Skeletal muscle cell (primary cell): Measurements from ENCODE around the gene DENND4B.
"Not testable (repeated sequence)": the region's sequence is repeated elsewhere in the genome, so short reads cannot be mapped to it uniquely, and the experiment has no call there.

Experiments used
- DNase-seq: peaks from one replicate; pipeline ENCODE4 v3.0.0-alpha.2; 2010; ENCODE audit warnings: low read depth
- H3K4me3 ChIP-seq: 2 replicates; pipeline ENCODE4 v1.5.1; 2011; ENCODE audit warnings: low read depth, mild to moderate bottlenecking, control low read depth, low read length, moderate library complexity

DENND4B gene

GRCh38 chr1:153906396-153906795, 40.1 kb downstream of the DENND4B start:
- no peak for DNase-seq
- H3K4me3 ChIP-seq = no peak overlapping the region

DNA sequence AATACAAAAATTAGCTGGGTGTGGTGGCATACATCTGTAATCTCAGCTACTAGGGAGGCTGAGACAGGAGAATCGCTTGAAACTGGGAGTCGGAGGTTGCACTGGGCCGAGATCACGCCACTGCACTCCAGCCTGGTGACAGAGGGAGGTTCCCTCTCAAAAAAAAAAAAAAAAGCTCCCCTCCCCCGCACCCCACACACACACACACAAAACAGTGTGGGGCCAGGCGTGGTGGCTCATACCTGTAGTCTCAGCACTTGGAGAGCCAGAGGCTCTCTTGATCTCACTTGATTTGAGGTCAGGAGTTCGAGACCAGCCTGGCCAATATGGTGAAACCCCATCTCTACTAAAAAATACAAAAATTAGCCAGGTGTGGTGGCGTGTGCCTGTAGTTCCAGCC, 40.6 kb downstream of the DENND4B start:
- not testable (repeated sequence) for H3K4me3 ChIP-seq, DNase-seq

DNA sequence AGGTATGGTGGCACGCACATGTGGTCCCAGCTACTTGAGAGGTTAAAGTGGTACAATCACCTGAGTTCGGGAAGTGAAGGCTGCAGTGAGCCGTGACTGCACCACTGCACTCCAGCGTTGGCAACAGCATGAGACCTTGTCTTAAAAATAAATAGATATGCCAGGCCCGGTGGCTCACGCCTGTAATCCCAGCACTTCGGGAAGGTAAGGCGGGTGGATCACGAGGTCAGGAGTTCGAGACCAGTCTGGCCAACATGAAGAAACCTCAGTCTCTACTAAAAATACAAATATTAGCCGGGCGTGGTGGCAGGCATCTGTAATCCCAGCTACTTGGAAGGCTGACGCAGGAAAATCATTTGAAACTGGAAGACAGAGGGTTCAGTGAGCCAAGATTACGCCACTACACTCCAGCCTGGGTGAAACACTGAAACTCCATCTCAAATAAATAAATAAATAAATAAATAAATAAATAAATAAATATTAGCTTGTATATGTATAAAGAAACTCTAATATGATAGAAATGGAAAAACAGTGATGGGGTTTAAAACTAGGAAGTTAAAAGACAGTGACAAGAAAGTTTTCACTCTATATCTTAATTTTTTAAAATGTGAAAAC, 42.6 kb downstream of the DENND4B start:
- no peak overlapping the region for H3K4me3 ChIP-seq
- no peak for DNase-seq

DNA sequence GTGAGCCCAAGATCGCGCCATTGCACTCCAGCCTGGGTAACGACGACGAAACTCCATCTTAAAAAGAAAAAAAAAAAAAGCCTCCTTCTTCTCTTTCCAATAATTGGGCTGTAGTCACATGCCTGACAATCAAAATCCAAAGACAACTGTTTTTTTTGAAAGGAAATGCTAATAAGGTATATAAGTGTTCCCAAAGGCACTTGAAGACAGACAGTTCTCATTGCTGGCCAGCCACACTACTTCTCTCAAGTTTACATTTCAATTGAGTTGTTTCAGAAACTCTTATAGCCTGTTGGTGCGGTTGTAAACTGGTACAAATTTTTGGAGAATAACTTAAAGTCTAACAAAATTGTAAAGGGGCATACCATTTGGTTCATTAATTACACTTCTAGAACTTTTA, 47.0 kb downstream of the DENND4B start:
- no peak for DNase-seq
- H3K4me3 ChIP-seq = no peak overlapping the region

DNA sequence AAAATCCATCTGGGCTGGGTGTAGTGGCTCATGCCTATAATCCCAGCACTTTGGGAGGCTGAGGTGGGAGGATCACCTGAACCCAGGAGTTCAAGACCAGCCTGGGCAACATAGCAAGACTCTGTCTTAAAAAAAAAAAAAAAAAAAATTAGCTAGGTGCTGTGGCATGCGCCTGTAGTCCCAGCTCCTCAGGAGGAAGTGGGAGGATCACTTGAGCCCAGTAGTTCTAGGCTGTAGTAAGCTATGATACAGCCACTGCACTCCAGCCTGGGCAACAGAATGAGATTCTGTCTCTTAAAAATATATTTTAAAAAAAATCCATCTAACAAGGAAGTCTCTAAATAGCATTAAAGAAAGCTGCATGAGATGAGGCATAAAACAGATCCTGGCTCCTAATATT, 50.7 kb downstream of the DENND4B start:
- DNase-seq = not testable (repeated sequence)

GRCh38 chr1:153891042-153891441, 55.5 kb downstream of the DENND4B start:
- DNase-seq, H3K4me3 ChIP-seq: not testable (repeated sequence)

More for the DNA sequence above, 50.7 kb downstream of the DENND4B start:
- H3K4me3 ChIP-seq = not testable (repeated sequence)

- no peak for DNase-seq
- H3K4me3 ChIP-seq = no peak overlapping the region
These were observed 58.0 kb downstream of the DENND4B start for GRCh38 chr1:153888533-153888932.

- H3K4me3 ChIP-seq = no peak overlapping the region
- no peak for DNase-seq
These were observed 60.4 kb downstream of the DENND4B start for GRCh38 chr1:153886127-153886526.

DNA sequence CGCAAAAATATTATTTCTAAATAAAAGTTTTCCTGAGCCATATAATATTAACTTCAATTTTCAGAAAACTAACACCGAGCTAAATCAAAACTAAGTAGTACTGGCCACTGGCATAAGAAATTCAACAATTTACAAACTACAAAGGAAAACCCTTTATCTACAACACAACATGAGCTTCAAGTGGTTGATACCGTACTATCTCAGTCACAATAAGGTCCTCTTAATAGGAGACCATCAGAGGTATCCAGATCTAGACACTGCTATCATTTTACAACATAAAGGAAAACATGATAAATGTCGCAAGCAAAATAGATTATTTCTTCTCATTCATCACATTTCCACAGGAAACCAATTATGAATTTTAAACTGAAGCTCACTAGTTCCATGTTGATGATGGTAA, 63.3 kb downstream of the DENND4B start:
- no peak for DNase-seq
- no peak overlapping the region for H3K4me3 ChIP-seq

DNA sequence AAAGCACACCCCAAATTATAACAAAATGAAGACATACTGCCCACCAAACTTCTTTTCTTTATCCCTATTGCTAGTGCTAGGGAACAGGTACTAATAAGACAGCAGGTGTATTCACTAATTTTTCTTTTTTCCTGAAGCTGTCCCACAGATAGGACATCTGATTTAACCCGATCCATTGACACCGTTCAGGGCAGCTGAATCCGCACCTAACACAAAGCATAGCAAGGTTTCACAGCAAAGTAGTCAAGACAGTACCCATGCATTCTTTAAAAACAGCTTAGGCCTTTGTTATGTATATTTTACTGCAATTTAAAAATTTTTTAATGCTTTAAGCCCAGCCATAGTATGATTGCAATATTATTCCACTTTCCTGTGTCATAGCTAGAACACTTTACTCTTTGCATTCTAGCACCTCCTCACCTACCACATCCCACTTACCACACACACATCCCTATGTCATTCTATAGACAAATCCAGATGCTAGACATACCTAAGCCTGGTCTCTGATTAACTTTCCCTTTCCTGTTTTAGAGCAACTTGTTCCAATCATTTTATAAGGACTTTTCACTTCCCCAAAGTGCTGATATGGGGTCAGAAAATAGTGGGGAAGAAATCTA, 64.1 kb downstream of the DENND4B start:
- H3K4me3 ChIP-seq = peak overlapping the region; percentile 34
- no peak for DNase-seq

DNA sequence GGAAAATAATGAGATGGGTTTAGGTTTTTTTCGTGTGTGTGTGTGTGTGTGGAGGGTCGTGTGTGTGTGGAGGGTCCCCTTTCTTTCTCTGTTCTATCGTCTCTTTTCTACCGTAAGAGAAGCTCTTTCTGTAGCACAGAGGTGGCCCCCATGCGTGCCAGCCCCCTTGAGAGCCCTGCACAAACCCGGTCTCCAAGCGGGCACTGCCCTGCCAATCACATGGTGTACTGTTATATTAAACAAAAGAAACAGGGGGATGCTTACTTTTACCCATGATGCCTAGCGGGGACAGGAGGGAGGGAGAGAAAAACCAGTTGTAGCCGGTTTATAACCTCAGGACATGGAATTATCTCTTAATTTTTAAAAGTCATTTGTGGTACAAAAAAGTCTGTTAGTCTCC, 64.8 kb downstream of the DENND4B start:
- peak overlapping the region; percentile 34 for H3K4me3 ChIP-seq
- DNase-seq = peak; percentile 25

GRCh38 chr1:153880962-153881361, 65.6 kb downstream of the DENND4B start:
- peak overlapping the region; percentile 34 for H3K4me3 ChIP-seq
- peak; percentile 93 for DNase-seq

- DNase-seq = no peak
- H3K4me3 ChIP-seq = no peak overlapping the region
These were observed 66.5 kb downstream of the DENND4B start for GRCh38 chr1:153880024-153880423.
